ENCODE measurements around the gene CAPG. TPM values are rescaled to one million over a fixed set of nuclear protein-coding genes. Genes with fewer than 3 reads are reported as not detected.

Gene CAPG
- total RNA-seq, 1 experiment from 2014 or later: 117 TPM

DNA sequence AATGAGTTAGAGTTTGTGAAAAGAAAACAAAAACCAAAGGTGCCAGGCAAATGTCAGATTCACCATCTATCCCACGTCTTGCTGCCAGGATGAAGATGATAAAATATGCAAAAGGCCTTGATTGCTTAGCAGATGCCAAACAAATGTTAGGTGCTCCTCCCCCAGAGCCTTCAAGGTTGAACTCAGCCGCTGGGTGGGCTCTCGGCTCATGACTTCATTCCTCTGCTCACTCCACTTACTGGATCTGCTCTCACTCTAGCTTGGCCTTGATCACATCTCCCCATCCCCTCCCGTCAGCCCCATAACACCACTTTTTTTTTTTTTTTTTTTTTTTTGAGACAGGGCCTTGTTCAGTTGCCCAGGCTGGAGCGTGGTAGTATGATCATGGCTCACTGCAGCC, 46.9 kb upstream of the CAPG start:
- POLR2A ChIA-PET: interaction anchor here (1.7 kb wide), 1 partner anchor 38 kb away, joined by 4 read pairs; the partner anchor contains the start of gene SH2D6
- peaks cover 47% of the 10 kb centered on the region for H3K4me1 Mint-ChIP-seq
- no peak overlapping the region for H3K4me3 Mint-ChIP-seq
- H3K36me3 Mint-ChIP-seq: no peaks in the 10 kb centered on the region
- no peak for ATAC-seq
- CTCF ChIA-PET: interaction anchor here (0.8 kb wide), 1 partner anchor 68 kb away, joined by 3 read pairs; no protein-coding TSS in a partner anchor
- DNase-seq (ENCODE audit: low spot score): no peak
- peaks cover 35% of the 10 kb centered on the region for H3K27me3 Mint-ChIP-seq (ENCODE audit: low read depth)
- no peak overlapping the region for H3K27ac Mint-ChIP-seq
- H3K9me3 Mint-ChIP-seq: peaks cover 6% of the 10 kb centered on the region; the same call in 1 of the 2 replicates
- TF ChIP-seq, protein P1, sequence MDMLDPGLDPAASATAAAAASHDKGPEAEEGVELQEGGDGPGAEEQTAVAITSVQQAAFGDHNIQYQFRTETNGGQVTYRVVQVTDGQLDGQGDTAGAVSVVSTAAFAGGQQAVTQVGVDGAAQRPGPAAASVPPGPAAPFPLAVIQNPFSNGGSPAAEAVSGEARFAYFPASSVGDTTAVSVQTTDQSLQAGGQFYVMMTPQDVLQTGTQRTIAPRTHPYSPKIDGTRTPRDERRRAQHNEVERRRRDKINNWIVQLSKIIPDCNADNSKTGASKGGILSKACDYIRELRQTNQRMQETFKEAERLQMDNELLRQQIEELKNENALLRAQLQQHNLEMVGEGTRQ (CRISPR knock-in tag; IDR thresholded peaks at IDR 0.05): no peak
- TF ChIP-seq EMX1 (CRISPR knock-in tag; IDR thresholded peaks at IDR 0.05) (no peak), GRHL2 (CRISPR knock-in tag; IDR thresholded peaks at IDR 0.05; ENCODE audit: insufficient replicate concordance, severe bottlenecking) (no peak), HMGA2 (CRISPR knock-in tag; IDR thresholded peaks at IDR 0.05) (no peak), ATF6 (CRISPR knock-in tag; IDR thresholded peaks at IDR 0.05) (no peak)

DNA sequence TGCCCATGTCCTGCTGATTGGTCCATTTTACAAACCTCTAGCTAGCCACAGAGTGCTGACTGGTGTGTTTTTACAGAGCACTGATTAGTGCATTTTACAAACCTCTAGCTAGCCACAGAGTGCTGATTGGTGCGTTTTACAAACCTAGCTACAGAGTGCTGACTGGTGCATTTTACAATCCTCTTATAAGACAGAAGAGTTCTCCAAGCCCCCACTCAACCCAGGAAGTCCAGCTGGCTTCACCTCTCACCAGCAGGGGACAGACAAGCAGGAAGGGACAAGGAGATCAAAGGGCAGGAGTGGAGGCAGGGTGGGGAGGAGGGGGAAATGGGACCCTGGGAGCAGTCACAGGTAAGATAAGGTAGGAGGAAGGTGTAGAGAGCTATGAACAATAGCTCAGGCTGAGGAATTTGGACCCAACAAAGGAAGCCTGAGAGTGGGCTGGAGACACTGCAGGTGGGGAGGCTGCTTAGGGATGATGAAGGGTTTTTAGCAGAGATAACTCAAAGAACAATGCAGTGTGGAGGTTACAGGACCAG, 45.5 kb upstream of the CAPG start:
- ChIA-PET CTCF (interaction anchor here (0.6 to 1.7 kb wide), 19 partner anchors 9 to 138 kb away, joined by 3 to 11 read pairs (median 4); partner anchors contain the start of gene MAT2A), POLR2A (interaction anchor here (1.1 to 1.7 kb wide), 3 partner anchors 37 to 83 kb away, joined by 4 to 12 read pairs (median 4); partner anchors contain the start of genes MAT2A and SH2D6)
- Mint-ChIP-seq H3K36me3 (no peaks in the 10 kb centered on the region), H3K9me3 (peaks cover 6% of the 10 kb centered on the region; the same call in 1 of the 2 replicates), H3K27ac (no peak overlapping the region), H3K4me1 (peaks cover 47% of the 10 kb centered on the region), H3K4me3 (no peak overlapping the region), H3K27me3 (ENCODE audit: low read depth) (peaks cover 35% of the 10 kb centered on the region)
- peak; percentile 75 for ATAC-seq
- peak; percentile 38 for DNase-seq (ENCODE audit: low spot score)
- TF ChIP-seq NFYB (CRISPR knock-in tag; conservative IDR thresholded peaks at IDR 0.05; ENCODE audit: low read depth): peak; percentile 91
- TF ChIP-seq KAT7 (CRISPR knock-in tag; IDR thresholded peaks at IDR 0.05; ENCODE audit: borderline replicate concordance): no peak

DNA sequence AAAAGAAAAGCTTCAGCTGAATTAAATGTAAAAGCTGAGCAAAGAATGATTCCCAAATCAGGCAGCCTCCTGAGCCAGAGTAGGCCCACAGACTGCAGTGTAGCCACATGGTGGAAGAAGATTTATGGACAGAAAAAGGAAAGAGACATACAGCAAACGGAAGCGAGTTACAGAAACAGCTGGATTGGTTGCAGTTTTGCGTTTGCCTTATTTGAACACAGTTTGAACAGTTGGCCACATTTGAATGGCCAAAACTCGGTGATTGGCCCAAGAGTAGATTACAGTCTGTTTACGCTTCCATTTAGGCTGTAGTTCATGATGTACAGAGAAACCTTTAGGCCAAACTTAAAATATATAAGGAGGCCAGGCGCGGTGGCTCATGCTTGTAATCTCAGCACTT, 43.4 kb upstream of the CAPG start:
- Mint-ChIP-seq H3K4me1 (peaks cover 28% of the 10 kb centered on the region), H3K36me3 (no peaks in the 10 kb centered on the region), H3K9me3 (peaks cover 6% of the 10 kb centered on the region; the same call in 1 of the 2 replicates), H3K27ac (no peak overlapping the region), H3K27me3 (ENCODE audit: low read depth) (peaks cover 26% of the 10 kb centered on the region), H3K4me3 (no peak overlapping the region)
- ATAC-seq (no peak), DNase-seq (ENCODE audit: low spot score) (no peak)
- no peak for TF ChIP-seq NFATC4 (CRISPR knock-in tag; IDR thresholded peaks at IDR 0.05)
- TF ChIP-seq, protein P2, sequence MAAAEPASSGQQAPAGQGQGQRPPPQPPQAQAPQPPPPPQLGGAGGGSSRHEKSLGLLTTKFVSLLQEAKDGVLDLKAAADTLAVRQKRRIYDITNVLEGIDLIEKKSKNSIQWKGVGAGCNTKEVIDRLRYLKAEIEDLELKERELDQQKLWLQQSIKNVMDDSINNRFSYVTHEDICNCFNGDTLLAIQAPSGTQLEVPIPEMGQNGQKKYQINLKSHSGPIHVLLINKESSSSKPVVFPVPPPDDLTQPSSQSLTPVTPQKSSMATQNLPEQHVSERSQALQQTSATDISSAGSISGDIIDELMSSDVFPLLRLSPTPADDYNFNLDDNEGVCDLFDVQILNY (CRISPR knock-in tag; IDR thresholded peaks at IDR 0.05): no peak
- ChIA-PET CTCF (no interaction called here), POLR2A (interaction anchor here (0.5 to 0.8 kb wide), 2 partner anchors 15 to 243 kb away, joined by 3 to 7 read pairs; no protein-coding TSS in a partner anchor)

GRCh38 chr2:85452237-85452636, 42.1 kb upstream of the CAPG start:
- DNase-seq (ENCODE audit: low spot score) (no peak), ATAC-seq (no peak)
- Mint-ChIP-seq H3K9me3 (peaks cover 6% of the 10 kb centered on the region; the same call in 1 of the 2 replicates), H3K36me3 (no peaks in the 10 kb centered on the region), H3K4me3 (no peak overlapping the region), H3K27ac (no peak overlapping the region), H3K4me1 (peaks cover 19% of the 10 kb centered on the region), H3K27me3 (ENCODE audit: low read depth) (peaks cover 19% of the 10 kb centered on the region)
- POLR2A ChIA-PET: no interaction called here
- CTCF ChIA-PET: no interaction called here
- TF ChIP-seq NFYB (CRISPR knock-in tag; conservative IDR thresholded peaks at IDR 0.05; ENCODE audit: low read depth) (no peak), HMGXB4 (CRISPR knock-in tag; IDR thresholded peaks at IDR 0.05) (no peak), ZNF416 (CRISPR knock-in tag; IDR thresholded peaks at IDR 0.05) (no peak)
- TF ChIP-seq, protein P1 (CRISPR knock-in tag; IDR thresholded peaks at IDR 0.05): no peak

Measured in WTC11 (cell line).